Left lung (tissue), 10 donors: ENCODE data around the gene EFCAB7. TPM values are rescaled to one million over a fixed set of nuclear protein-coding genes. Genes with fewer than 3 reads are reported as not detected.
A peak's percentile ranks its signal among the peaks of the same experiment; 100 is the strongest.
"Not testable (repeated sequence)": the region's sequence is repeated elsewhere in the genome, so short reads cannot be mapped to it uniquely, and the experiment has no call there.

Experiments used
- ATAC-seq: fragments of 200-7000 bp; cut with Tn5 transposase; one replicate; pipeline ENCODE4 v1.9.1; 2020; ENCODE audit warnings: moderate library complexity
- DNase-seq, 4 donors: peaks; one replicate each; pipeline ENCODE4 v3.0.0-alpha.2; 2013 to 2020
- H3K27ac ChIP-seq, 2 donors: fragments of 200-600 bp; sonication (generic) in 1 of 2; one replicate each; pipeline versions ENCODE4 v1.5.0 to v1.8.0; 2020 to 2021
- H3K27me3 ChIP-seq, 2 donors: fragments of 200-600 bp; sonication (generic) in 1 of 2; one replicate each; pipeline versions ENCODE4 v1.5.0 to v1.8.0; 2020 to 2021
- H3K36me3 ChIP-seq, 2 donors: fragments of 200-600 bp; sonication (generic) in 1 of 2; one replicate each; pipeline versions ENCODE4 v1.5.0 to v1.8.0; 2020 to 2021
- H3K4me1 ChIP-seq, 2 donors: fragments of 200-600 bp; one replicate each; pipeline ENCODE4 v1.8.0; 2021
- H3K4me3 ChIP-seq, 2 donors: fragments of 200-600 bp; sonication (generic) in 1 of 2; one replicate each; pipeline versions ENCODE4 v1.5.0 to v1.8.0; 2020 to 2021; ENCODE audit warnings: mild to moderate bottlenecking in 1 of 2
- H3K9me3 ChIP-seq, 2 donors: fragments of 200-600 bp; sonication (generic) in 1 of 2; one replicate each; pipeline versions ENCODE4 v1.5.0 to v1.8.0; 2020 to 2021
- intact Hi-C, 2 donors: fragments of 100-400 bp; cut with DNase I; formaldehyde crosslinking; loops; one replicate each; pipeline versions ENCODE4 v1.11.2 to v1.14.2; 2022
- polyA plus RNA-seq, 6 donors: library from polyadenylated mRNA; unstranded; fragments of 120-200 nt; gene quantifications; one replicate each; pipeline ENCODE4 v1.2.1, GENCODE V29; 2013; ENCODE audit not compliant: insufficient read length in 6 of 6
- total RNA-seq, 2 donors: library from RNA; stranded (reverse); fragmentation: NEBNext Ultra II Directional; extraction: Animal tissue kit (Norgen Biotek cat#: 25700); gene quantifications; one replicate each; pipeline ENCODE4 v1.2.1, GENCODE V29; 2021
- TF ChIP-seq, protein P1 (sequence below), 2 donors: fragments of 200-600 bp; sonication (generic) in 1 of 2; IDR thresholded peaks; one replicate each; pipeline versions ENCODE4 v1.5.0 to v1.8.0; 2021; ENCODE audit warnings: antibody characterized with exemption in 2 of 2
- donor health status: DM: no; HTN: yes; CAD: no.
- donor health status: DM: no; HTN: no; CAD: no.

The EFCAB7 gene
- total and polyA plus RNA-seq, 8 donors = 6.8 to 32.6 (median 24.0) TPM

- intact Hi-C loops = no loop called here
- TF ChIP-seq, protein P1, sequence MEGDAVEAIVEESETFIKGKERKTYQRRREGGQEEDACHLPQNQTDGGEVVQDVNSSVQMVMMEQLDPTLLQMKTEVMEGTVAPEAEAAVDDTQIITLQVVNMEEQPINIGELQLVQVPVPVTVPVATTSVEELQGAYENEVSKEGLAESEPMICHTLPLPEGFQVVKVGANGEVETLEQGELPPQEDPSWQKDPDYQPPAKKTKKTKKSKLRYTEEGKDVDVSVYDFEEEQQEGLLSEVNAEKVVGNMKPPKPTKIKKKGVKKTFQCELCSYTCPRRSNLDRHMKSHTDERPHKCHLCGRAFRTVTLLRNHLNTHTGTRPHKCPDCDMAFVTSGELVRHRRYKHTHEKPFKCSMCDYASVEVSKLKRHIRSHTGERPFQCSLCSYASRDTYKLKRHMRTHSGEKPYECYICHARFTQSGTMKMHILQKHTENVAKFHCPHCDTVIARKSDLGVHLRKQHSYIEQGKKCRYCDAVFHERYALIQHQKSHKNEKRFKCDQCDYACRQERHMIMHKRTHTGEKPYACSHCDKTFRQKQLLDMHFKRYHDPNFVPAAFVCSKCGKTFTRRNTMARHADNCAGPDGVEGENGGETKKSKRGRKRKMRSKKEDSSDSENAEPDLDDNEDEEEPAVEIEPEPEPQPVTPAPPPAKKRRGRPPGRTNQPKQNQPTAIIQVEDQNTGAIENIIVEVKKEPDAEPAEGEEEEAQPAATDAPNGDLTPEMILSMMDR (IDR thresholded peaks at IDR 0.05) = peak; percentile 76 to 88
- H3K27ac ChIP-seq = no peak overlapping the region
- H3K4me1 ChIP-seq = no peaks in the 10 kb centered on the region
- DNase-seq (peak in 2 of 4 donors; percentile 25 to 36), ATAC-seq (peak; percentile 54)
- no peaks in the 10 kb centered on the region for H3K36me3 ChIP-seq
- H3K27me3 ChIP-seq = no peaks in the 10 kb centered on the region
- peaks cover 0 to 1% of the 10 kb centered on the region in 2 donors for H3K9me3 ChIP-seq
- H3K4me3 ChIP-seq = no peak overlapping the region
Measured at GRCh38 chr1:63575340-63575826, 52.1 kb downstream of the EFCAB7 start.

DNA sequence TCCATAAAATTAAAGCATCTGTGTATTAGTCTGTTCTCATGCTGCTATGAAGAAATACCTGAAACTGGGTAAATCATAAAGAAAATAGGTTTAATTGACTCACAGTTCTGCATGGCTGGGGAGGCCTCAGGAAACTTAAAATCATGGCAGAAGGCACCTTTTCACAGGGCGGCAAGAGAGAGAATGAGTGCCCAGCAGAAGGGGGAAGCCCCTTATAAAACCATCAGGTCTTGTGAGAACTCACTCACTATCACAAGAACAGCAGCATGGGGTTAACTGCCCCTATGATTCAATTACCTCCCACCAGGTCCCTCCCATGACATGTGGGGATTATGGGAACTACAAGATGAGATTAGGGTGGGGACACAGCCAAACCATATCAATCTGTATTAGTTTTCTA, 63.0 kb downstream of the EFCAB7 start:
- H3K4me3 ChIP-seq, intact Hi-C loops, H3K36me3 ChIP-seq, H3K4me1 ChIP-seq, H3K27me3 ChIP-seq, DNase-seq, ATAC-seq, H3K27ac ChIP-seq: not testable (repeated sequence)
- H3K9me3 ChIP-seq = peaks cover 0 to 11% of the 10 kb centered on the region in 2 donors

GRCh38 chr1:63590166-63590560, 66.8 kb downstream of the EFCAB7 start:
- Histone ChIP-seq H3K9me3 (no peaks in the 10 kb centered on the region), H3K27me3 (no peaks in the 10 kb centered on the region), H3K27ac (no peak overlapping the region), H3K36me3 (no peaks in the 10 kb centered on the region), H3K4me3 (no peak overlapping the region), H3K4me1 (peaks cover 10 to 11% of the 10 kb centered on the region in 2 donors)
- intact Hi-C loops = no loop called here
- ATAC-seq = no peak
- TF ChIP-seq, protein P1 (IDR thresholded peaks at IDR 0.05) = no peak
- peak in 2 of 4 donors; percentile 47 to 54 for DNase-seq

DNA sequence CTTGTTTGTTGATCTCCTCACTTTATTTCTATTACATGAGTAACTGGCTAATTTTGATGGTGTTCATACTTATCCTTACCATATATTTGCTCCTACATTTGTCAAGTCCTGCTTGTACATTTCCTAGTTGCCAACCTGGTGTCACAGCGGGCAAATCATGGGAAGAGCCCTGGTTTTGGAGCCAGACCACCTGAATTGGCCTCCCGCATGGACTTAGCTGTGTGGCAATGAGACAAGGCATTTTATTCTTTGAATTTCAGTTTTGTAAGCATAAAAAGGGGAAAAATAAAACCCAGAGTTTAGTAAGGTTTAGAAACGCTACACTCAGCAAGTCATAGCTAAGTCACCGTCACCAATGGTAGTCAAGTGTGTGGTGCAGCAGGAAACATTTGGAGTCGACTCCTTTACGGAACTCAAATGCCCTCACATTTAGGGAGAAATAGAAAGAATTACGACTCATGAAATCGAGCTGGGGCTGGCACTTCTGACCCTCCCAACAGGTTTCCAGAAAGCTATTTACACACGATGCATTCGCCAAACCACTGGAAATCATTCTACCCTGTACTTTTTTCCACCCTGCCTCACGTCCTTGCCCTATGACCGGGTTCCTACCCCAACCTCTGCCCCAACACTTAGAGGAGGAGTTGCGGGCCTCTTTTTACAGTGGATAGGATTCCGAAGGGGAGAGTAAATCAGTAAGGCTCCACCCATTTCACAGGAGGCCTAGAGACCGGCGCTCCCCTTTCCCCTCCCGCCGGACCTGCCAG, 69.4 kb downstream of the EFCAB7 start:
- TF ChIP-seq, protein P1 (IDR thresholded peaks at IDR 0.05) = no peak
- Histone ChIP-seq H3K9me3 (no peaks in the 10 kb centered on the region), H3K4me3 (peak overlapping the region; percentile 73 to 76), H3K27me3 (no peaks in the 10 kb centered on the region), H3K4me1 (peaks cover 10 to 18% of the 10 kb centered on the region in 2 donors), H3K36me3 (no peaks in the 10 kb centered on the region), H3K27ac (peak overlapping the region; percentile 90 to 94)
- intact Hi-C loops = no loop called here
- no peak for DNase-seq
- peak; percentile 3 for ATAC-seq

DNA sequence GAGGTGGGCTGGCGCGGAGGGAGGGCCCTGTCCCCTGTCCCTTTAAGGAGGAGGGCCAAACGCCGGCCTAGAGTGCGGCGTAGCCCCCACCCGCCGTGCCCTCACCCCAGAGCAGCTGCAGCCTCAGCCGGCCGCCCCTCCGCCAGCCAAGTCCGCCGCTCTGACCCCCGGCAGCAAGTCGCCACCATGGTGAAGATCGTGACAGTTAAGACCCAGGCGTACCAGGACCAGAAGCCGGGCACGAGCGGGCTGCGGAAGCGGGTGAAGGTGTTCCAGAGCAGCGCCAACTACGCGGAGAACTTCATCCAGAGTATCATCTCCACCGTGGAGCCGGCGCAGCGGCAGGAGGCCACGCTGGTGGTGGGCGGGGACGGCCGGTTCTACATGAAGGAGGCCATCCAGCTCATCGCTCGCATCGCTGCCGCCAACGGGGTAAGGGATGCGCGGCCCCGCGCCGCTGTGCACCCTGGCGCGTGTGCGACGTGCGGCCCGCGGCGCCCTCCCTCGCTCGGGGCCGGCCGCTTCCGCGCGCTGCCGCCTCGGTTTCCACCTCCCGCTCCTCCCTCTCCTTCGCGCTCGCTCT, 70.1 kb downstream of the EFCAB7 start, which contains the start of gene PGM1:
Gene PGM1, plus strand, starts transcription at position 109 of the 583 bp plus-strand sequence. Its CDS starts 78 bp downstream, at position 187.
- H3K4me1 ChIP-seq = peaks cover 10 to 18% of the 10 kb centered on the region in 2 donors
- TF ChIP-seq, protein P1 (IDR thresholded peaks at IDR 0.05) = no peak
- no peaks in the 10 kb centered on the region for H3K9me3 ChIP-seq
- ATAC-seq (peak; percentile 86), DNase-seq (peak; percentile 75 to 94 (median 85))
- peak within 1 kb of the TSS; percentile 73 to 76 for H3K4me3 ChIP-seq
- peak within 1 kb of the TSS; percentile 90 to 94 for H3K27ac ChIP-seq
- intact Hi-C loops = no loop called here
- no peaks in the 10 kb centered on the region for H3K36me3 ChIP-seq
- H3K27me3 ChIP-seq = no peaks in the 10 kb centered on the region
